ENCODE data around the gene FAR2.

GRCh38 chr12:29216797-29217575, 67.9 kb downstream of the FAR2 start:
- TF ChIP-seq EZH2 (IDR thresholded peaks at IDR 0.05; ENCODE audit: borderline replicate concordance, low read length), result no peak
- TF ChIP-seq CTCF (conservative IDR thresholded peaks at IDR 0.05 in 1 of 2, IDR thresholded peaks at IDR 0.05 in 1 of 2; ENCODE audit: extremely low read depth in 1 of 2, insufficient read depth in 1 of 2, low read depth in 1 of 2, low read length in 2 of 2), result no peak
